HepG2 (cell line): ENCODE measurements around the gene NCAPD2. TPM values are rescaled to one million over a fixed set of nuclear protein-coding genes. Genes with fewer than 3 reads are reported as not detected.

Source experiments
- ARNT2 ChIP-seq: sonication (generic); formaldehyde crosslinking; IDR thresholded peaks from 2 replicates; pipeline ENCODE4 v1.8.0; 2022; ENCODE audit warnings: mild to moderate bottlenecking, low read depth, missing genetic modification reagents, moderate library complexity
- CTCF ChIP-seq: sonication (generic); formaldehyde crosslinking; IDR thresholded peaks from 2 replicates; pipeline ENCODE4 v1.5.0; 2020; ENCODE audit warnings: mild to moderate bottlenecking, missing genetic modification reagents, moderate library complexity
- ELF1 ChIP-seq: sonication (generic); formaldehyde crosslinking; IDR thresholded peaks from 2 replicates; pipeline ENCODE4 v1.4.0; 2020; ENCODE audit warnings: missing genetic modification reagents
- ELK4 ChIP-seq: sonication (generic); formaldehyde crosslinking; IDR thresholded peaks from 2 replicates; pipeline ENCODE4 v1.9.0; 2021; ENCODE audit warnings: missing genetic modification reagents, borderline replicate concordance
- NCOA5 ChIP-seq: sonication (generic); formaldehyde crosslinking; IDR thresholded peaks from 2 replicates; pipeline ENCODE4 v1.4.0; 2020; ENCODE audit warnings: missing genetic modification reagents
- NKX3-1 ChIP-seq: sonication (generic); formaldehyde crosslinking; IDR thresholded peaks from 2 replicates; pipeline ENCODE4 v1.5.0; 2020; ENCODE audit warnings: missing genetic modification reagents
- PBX2 ChIP-seq: IDR thresholded peaks from 2 replicates; pipeline ENCODE4 v1.6.1; 2016; ENCODE audit warnings: control low read depth
- PCBP1 ChIP-seq: fragments of 200-400 bp; formaldehyde crosslinking; IDR thresholded peaks from 2 replicates; pipeline ENCODE4 v1.6.1; 2017; ENCODE audit warnings: mild to moderate bottlenecking, low read depth, low read length, borderline replicate concordance
- REPIN1 ChIP-seq: sonication (generic); formaldehyde crosslinking; IDR thresholded peaks from 2 replicates; pipeline ENCODE4 v1.8.0; 2022; ENCODE audit warnings: missing genetic modification reagents, low read depth, mild to moderate bottlenecking, borderline replicate concordance
- SAP130 ChIP-seq: IDR thresholded peaks from 2 replicates; pipeline ENCODE4 v1.6.1; 2016; ENCODE audit warnings: low read depth
- SKI ChIP-seq: fragments of 450-650 bp; IDR thresholded peaks from one replicate; pipeline ENCODE4 v1.6.1; 2018; ENCODE audit warnings: mild to moderate bottlenecking; ENCODE audit not compliant: partially characterized antibody
- SMARCE1 ChIP-seq: fragments of 450-650 bp; IDR thresholded peaks from 2 replicates; pipeline ENCODE4 v1.6.1; 2017; ENCODE audit warnings: borderline replicate concordance
- STAG1 ChIP-seq: sonication (generic); formaldehyde crosslinking; IDR thresholded peaks from 2 replicates; pipeline ENCODE4 v1.4.0; 2020; ENCODE audit warnings: missing genetic modification reagents
- TAF1 ChIP-seq: sonication (generic); formaldehyde crosslinking; IDR thresholded peaks from 2 replicates; pipeline ENCODE4 v1.4.0; 2020; ENCODE audit warnings: missing genetic modification reagents
- TCF12 ChIP-seq, 2 experiments: fragments of 450-650 bp in 1 of 2; sonication (generic) in 1 of 2; formaldehyde crosslinking in 1 of 2; IDR thresholded peaks; 2 replicates each; pipeline versions ENCODE4 v1.6.1 to v1.8.0; 2017 to 2022; ENCODE audit warnings: antibody characterized with exemption in 1 of 2, mild to moderate bottlenecking in 1 of 2, missing genetic modification reagents in 1 of 2, moderate library complexity in 1 of 2
- TMF1 ChIP-seq: sonication (generic); formaldehyde crosslinking; IDR thresholded peaks from 2 replicates; pipeline ENCODE4 v1.8.1; 2022; ENCODE audit warnings: low read depth, missing genetic modification reagents
- WIZ ChIP-seq: sonication (generic); formaldehyde crosslinking; IDR thresholded peaks from 2 replicates; pipeline ENCODE4 v1.5.1; 2020; ENCODE audit warnings: mild to moderate bottlenecking, missing genetic modification reagents
- ZNF276 ChIP-seq: sonication (generic); formaldehyde crosslinking; IDR thresholded peaks from 2 replicates; pipeline ENCODE4 v1.4.0; 2020; ENCODE audit warnings: mild to moderate bottlenecking, low read depth, missing genetic modification reagents
- ZNF281 ChIP-seq: sonication (generic); formaldehyde crosslinking; IDR thresholded peaks from 2 replicates; pipeline ENCODE4 v1.4.0; 2020; ENCODE audit warnings: missing genetic modification reagents, borderline replicate concordance
- ZNF3 ChIP-seq: IDR thresholded peaks from 2 replicates; pipeline ENCODE4 v1.7.0; 2017; ENCODE audit warnings: inconsistent platforms
- ZNF430 ChIP-seq: sonication (generic); formaldehyde crosslinking; IDR thresholded peaks from 2 replicates; pipeline ENCODE4 v1.9.0; 2021; ENCODE audit warnings: mild to moderate bottlenecking, missing genetic modification reagents
- polyA plus RNA-seq, 8 experiments: library from polyadenylated mRNA; depleted of rRNA in 3 of 8; stranded (reverse) in 7 of 8; unstranded in 1 of 8; fragments of >200 nt; fragmentation: Illumina TruSeq in 4 of 8; extraction: Trizol in 4 of 8; gene quantifications; 2 replicates each; pipeline versions ENCODE4 v1.2.1 to v1.2.3, GENCODE V29; 2011 to 2016; ENCODE audit warnings: low read depth in 4 of 8, missing spikeins in 1 of 8, mixed read lengths in 1 of 8; ENCODE audit not compliant: insufficient read depth in 1 of 8
- total RNA-seq, 5 experiments: library from RNA; depleted of rRNA; stranded (reverse); fragments of >200 nt; fragmentation: Illumina TruSeq; extraction: Trizol; gene quantifications; 2 replicates each; pipeline ENCODE4 v1.2.3, GENCODE V29; 2016; ENCODE audit warnings: low read depth in 1 of 5

The NCAPD2 gene
- total and polyA plus RNA-seq, 2 of the 13 experiments (the other 11 are each of a cell fraction or from before 2014, with no cell fraction given), result 51.1 to 65.6 TPM

- no peak for TF ChIP-seq ZNF281 (CRISPR knock-in tag)
- TF ChIP-seq SAP130 (CRISPR knock-in tag), result peak; percentile 81
- no peak; the same call in 1 of the 2 replicates for TF ChIP-seq CTCF (CRISPR knock-in tag)
- no peak for TF ChIP-seq NKX3-1 (CRISPR knock-in tag)
- TF ChIP-seq ZNF3 (CRISPR knock-in tag), result no peak
- TF ChIP-seq REPIN1 (CRISPR knock-in tag), result no peak
- no peak for TF ChIP-seq WIZ
- TF ChIP-seq ZNF430 (CRISPR knock-in tag), result peak; percentile 68
- no peak; the same call in 1 of the 2 replicates for TF ChIP-seq ZNF276
- TF ChIP-seq ELF1 (CRISPR knock-in tag), result 0 out of 2 replicates have a peak, but pooled peaks have one; percentile 1
- TF ChIP-seq TAF1, result peak; percentile 55
- peak; percentile 51 for TF ChIP-seq TMF1 (CRISPR knock-in tag)
- no peak for TF ChIP-seq PCBP1
- no peak for TF ChIP-seq ELK4 (CRISPR knock-in tag)
- TF ChIP-seq NCOA5, result no peak
- no peak for TF ChIP-seq TCF12 (IDR thresholded peaks at IDR 0.05)
- 0 out of 2 replicates have a peak, but pooled peaks have one; percentile 25 for TF ChIP-seq TCF12 (CRISPR knock-in tag; IDR thresholded peaks at IDR 0.05)
- TF ChIP-seq SKI, result no peak
- TF ChIP-seq STAG1 (CRISPR knock-in tag), result no peak
- TF ChIP-seq SMARCE1, result no peak
- TF ChIP-seq PBX2, result 0 out of 2 replicates have a peak, but pooled peaks have one; percentile 2
- no peak; the same call in 1 of the 2 replicates for TF ChIP-seq ARNT2 (CRISPR knock-in tag)
Observed at GRCh38 chr12:6493497-6494257, at the start of gene NCAPD2 (continued).
